ENCODE measurements around the gene PARD3B. TPM values are rescaled to one million over a fixed set of nuclear protein-coding genes. Genes with fewer than 3 reads are reported as not detected.

PARD3B gene
- total and polyA plus RNA-seq, 2 experiments from 2014 or later = 3.5 to 4.4 TPM

DNA sequence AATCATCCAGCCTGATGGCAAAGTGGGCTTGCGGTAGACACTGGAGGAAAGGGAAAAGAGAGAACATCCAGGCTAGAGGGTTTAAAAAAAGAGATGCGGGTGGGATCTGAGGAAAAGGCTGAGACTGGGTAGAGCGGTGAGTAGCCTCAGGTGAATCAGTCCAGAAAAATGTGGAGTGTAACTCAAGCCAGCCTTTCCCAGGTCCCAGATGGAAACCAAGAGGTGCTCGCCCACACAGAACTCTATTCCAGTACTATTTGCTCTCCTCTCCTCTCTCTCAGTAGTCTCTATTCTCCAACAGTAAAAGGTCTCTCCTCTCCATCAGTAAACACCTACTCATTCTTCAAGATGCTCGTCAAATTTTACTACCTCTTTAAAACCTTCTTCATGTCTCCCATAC is 1098.7 kb downstream of the PARD3B start:
- Mint-ChIP-seq H3K4me3 (no peak overlapping the region), H3K27me3 (ENCODE audit: insufficient read depth, low read depth, poor library complexity) (peaks cover 1% of the 10 kb centered on the region), H3K4me1 (peaks cover 33% of the 10 kb centered on the region), H3K27ac (peak overlapping the region; percentile 17; the same call in 1 of the 2 replicates), H3K9me3 (peaks cover 3% of the 10 kb centered on the region), H3K36me3 (ENCODE audit: low read depth) (peaks cover 8% of the 10 kb centered on the region)
- DNase-seq (ENCODE audit: low spot score) (no peak), ATAC-seq (no peak)
- no peaks in the 10 kb centered on the region for H3K79me2 ChIP-seq (replicated peaks; ENCODE audit: insufficient read depth)
- peak overlapping the region; percentile 38; the same call in 1 of the 2 replicates for H2AFZ ChIP-seq
- H3K4me2 ChIP-seq = no peak overlapping the region
- H3K4me1 ChIP-seq (ENCODE audit: insufficient read depth) = peaks cover 40% of the 10 kb centered on the region
- no peaks in the 10 kb centered on the region for H3F3A ChIP-seq (replicated peaks; ENCODE audit: low read depth)
- H3K4me3 ChIP-seq = no peak overlapping the region
- H3K27ac ChIP-seq (ENCODE audit: low read depth) = no peak overlapping the region
- no peaks in the 10 kb centered on the region for H3K36me3 ChIP-seq (ENCODE audit: insufficient read depth)
- TF ChIP-seq EZH2phosphoT487 (IDR thresholded peaks at IDR 0.05; ENCODE audit: unreplicated experiment) (no peak), NANOG (IDR thresholded peaks at IDR 0.05; ENCODE audit: borderline replicate concordance) (no peak), ZNF114 (CRISPR knock-in tag; IDR thresholded peaks at IDR 0.05) (no peak), STAT1 (IDR thresholded peaks at IDR 0.05; ENCODE audit: unreplicated experiment) (no peak), POLR2AphosphoS5 (IDR thresholded peaks at IDR 0.05; ENCODE audit: low read depth) (no peak), ZNF331 (CRISPR knock-in tag; IDR thresholded peaks at IDR 0.05; ENCODE audit: low read depth) (no peak)
- TF ChIP-seq, protein P1, sequence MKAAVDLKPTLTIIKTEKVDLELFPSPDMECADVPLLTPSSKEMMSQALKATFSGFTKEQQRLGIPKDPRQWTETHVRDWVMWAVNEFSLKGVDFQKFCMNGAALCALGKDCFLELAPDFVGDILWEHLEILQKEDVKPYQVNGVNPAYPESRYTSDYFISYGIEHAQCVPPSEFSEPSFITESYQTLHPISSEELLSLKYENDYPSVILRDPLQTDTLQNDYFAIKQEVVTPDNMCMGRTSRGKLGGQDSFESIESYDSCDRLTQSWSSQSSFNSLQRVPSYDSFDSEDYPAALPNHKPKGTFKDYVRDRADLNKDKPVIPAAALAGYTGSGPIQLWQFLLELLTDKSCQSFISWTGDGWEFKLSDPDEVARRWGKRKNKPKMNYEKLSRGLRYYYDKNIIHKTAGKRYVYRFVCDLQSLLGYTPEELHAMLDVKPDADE (IDR thresholded peaks at IDR 0.05) = no peak
- TF ChIP-seq, protein P2, sequence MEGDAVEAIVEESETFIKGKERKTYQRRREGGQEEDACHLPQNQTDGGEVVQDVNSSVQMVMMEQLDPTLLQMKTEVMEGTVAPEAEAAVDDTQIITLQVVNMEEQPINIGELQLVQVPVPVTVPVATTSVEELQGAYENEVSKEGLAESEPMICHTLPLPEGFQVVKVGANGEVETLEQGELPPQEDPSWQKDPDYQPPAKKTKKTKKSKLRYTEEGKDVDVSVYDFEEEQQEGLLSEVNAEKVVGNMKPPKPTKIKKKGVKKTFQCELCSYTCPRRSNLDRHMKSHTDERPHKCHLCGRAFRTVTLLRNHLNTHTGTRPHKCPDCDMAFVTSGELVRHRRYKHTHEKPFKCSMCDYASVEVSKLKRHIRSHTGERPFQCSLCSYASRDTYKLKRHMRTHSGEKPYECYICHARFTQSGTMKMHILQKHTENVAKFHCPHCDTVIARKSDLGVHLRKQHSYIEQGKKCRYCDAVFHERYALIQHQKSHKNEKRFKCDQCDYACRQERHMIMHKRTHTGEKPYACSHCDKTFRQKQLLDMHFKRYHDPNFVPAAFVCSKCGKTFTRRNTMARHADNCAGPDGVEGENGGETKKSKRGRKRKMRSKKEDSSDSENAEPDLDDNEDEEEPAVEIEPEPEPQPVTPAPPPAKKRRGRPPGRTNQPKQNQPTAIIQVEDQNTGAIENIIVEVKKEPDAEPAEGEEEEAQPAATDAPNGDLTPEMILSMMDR (conservative IDR thresholded peaks at IDR 0.05; ENCODE audit: low read depth in 2 of 2) = no peak
- no peaks in the 10 kb centered on the region for H3K27me3 ChIP-seq (ENCODE audit: insufficient read depth)
- no peaks in the 10 kb centered on the region for H4K20me1 ChIP-seq (replicated peaks; ENCODE audit: insufficient read depth)
- peaks cover 22% of the 10 kb centered on the region for H3K9me2 ChIP-seq (ENCODE audit: insufficient read depth)

DNA sequence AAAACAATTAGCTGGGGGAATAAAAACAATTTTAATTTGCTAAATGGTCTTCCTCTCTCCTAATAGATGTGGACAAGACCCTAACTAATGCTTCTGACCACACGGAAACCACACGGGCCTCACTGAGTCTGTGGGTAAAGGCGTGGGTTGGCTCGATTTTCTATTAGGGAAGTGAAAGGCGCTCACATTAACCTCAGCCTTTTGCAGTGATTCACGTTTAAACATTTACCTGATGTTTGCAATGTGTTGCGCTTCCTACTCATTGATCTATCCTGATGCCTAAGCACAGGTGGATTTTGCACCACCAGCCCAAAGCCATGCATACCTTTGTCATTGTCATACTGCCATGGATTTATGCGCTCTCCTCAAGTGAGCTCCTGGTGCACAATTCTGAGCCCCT is 1101.4 kb downstream of the PARD3B start:
- DNase-seq (ENCODE audit: low spot score) = peak; percentile 16
- TF ChIP-seq EZH2 (IDR thresholded peaks at IDR 0.05; ENCODE audit: low read depth, unreplicated experiment) = no peak
- TF ChIP-seq, protein P3, sequence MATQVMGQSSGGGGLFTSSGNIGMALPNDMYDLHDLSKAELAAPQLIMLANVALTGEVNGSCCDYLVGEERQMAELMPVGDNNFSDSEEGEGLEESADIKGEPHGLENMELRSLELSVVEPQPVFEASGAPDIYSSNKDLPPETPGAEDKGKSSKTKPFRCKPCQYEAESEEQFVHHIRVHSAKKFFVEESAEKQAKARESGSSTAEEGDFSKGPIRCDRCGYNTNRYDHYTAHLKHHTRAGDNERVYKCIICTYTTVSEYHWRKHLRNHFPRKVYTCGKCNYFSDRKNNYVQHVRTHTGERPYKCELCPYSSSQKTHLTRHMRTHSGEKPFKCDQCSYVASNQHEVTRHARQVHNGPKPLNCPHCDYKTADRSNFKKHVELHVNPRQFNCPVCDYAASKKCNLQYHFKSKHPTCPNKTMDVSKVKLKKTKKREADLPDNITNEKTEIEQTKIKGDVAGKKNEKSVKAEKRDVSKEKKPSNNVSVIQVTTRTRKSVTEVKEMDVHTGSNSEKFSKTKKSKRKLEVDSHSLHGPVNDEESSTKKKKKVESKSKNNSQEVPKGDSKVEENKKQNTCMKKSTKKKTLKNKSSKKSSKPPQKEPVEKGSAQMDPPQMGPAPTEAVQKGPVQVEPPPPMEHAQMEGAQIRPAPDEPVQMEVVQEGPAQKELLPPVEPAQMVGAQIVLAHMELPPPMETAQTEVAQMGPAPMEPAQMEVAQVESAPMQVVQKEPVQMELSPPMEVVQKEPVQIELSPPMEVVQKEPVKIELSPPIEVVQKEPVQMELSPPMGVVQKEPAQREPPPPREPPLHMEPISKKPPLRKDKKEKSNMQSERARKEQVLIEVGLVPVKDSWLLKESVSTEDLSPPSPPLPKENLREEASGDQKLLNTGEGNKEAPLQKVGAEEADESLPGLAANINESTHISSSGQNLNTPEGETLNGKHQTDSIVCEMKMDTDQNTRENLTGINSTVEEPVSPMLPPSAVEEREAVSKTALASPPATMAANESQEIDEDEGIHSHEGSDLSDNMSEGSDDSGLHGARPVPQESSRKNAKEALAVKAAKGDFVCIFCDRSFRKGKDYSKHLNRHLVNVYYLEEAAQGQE (IDR thresholded peaks at IDR 0.05; ENCODE audit: unreplicated experiment) = no peak
- no peak for TF ChIP-seq NANOG (IDR thresholded peaks at IDR 0.05; ENCODE audit: borderline replicate concordance)
- no peak for TF ChIP-seq POLR2AphosphoS5 (IDR thresholded peaks at IDR 0.05; ENCODE audit: low read depth)

More for the DNA sequence above, 1101.4 kb downstream of the PARD3B start:
- Histone ChIP-seq H2AFZ (peak overlapping the region; percentile 39), H3K9me2 (ENCODE audit: insufficient read depth) (peaks cover 31% of the 10 kb centered on the region), H3K4me3 (no peak overlapping the region), H3K36me3 (ENCODE audit: insufficient read depth) (no peaks in the 10 kb centered on the region), H4K20me1 (replicated peaks; ENCODE audit: insufficient read depth) (no peaks in the 10 kb centered on the region), H3K27me3 (ENCODE audit: insufficient read depth) (no peaks in the 10 kb centered on the region), H3K4me2 (no peak overlapping the region), H3K79me2 (replicated peaks; ENCODE audit: insufficient read depth) (no peaks in the 10 kb centered on the region), H3K4me1 (ENCODE audit: insufficient read depth) (peaks cover 40% of the 10 kb centered on the region), H3K27ac (ENCODE audit: low read depth) (no peak overlapping the region), H3F3A (replicated peaks; ENCODE audit: low read depth) (no peaks in the 10 kb centered on the region)
- Mint-ChIP-seq H3K4me3 (no peak overlapping the region), H3K9me3 (0 out of 3 replicates have a peak, but pooled peaks cover 4% of the 10 kb centered on the region), H3K27ac (no peak overlapping the region), H3K27me3 (ENCODE audit: insufficient read depth, low read depth, poor library complexity) (peaks cover 12% of the 10 kb centered on the region), H3K36me3 (ENCODE audit: low read depth) (peaks cover 6% of the 10 kb centered on the region; the same call in 2 of the 3 replicates), H3K4me1 (peaks cover 44% of the 10 kb centered on the region)
- ATAC-seq = peak; percentile 26; the same call in 2 of the 3 replicates
